Measurements from ENCODE around the gene ZNF69. TPM values are rescaled to one million over a fixed set of nuclear protein-coding genes. Genes with fewer than 3 reads are reported as not detected.

The ZNF69 gene
- total and polyA plus RNA-seq, 2 of the 4 experiments (the other 2 are of a cell fraction), result 2.7 to 12.0 TPM

DNA sequence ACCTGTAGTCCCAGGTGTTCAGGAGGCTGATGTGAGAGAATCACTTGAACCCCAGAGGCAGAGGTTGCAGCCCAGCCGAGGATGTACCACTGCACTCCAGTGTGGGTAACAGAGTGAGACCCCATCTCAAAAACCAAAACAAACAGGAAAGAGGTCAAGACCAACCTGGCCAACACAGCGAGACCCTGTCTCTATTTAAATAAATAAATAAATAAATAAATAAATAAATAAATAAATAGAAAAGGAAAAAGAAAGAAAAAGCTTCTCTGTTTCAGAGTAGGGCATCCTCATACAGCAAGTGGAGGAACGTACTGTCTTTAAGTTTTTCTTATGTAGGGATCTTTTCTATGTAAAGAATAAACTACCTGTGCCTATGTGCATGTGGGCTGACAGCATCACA lies 39.6 kb downstream of the ZNF69 start:
- no CpG with 5 or more reads among the region's 3 CpGs for WGBS, 2 experiments (ENCODE audit: extremely low coverage in 2 of 2, insufficient read length in 1 of 2)
- no peaks in the 10 kb centered on the region for H3K9me1 ChIP-seq (ENCODE audit: insufficient read depth, low read length)
- no peak overlapping the region for H4K91ac ChIP-seq (ENCODE audit: insufficient read depth, low read depth, low read length)
- H3K9ac ChIP-seq (ENCODE audit: low read depth, low read length), result no peak overlapping the region
- H4K20me1 ChIP-seq (ENCODE audit: insufficient read depth, low read length), result peaks cover 3% of the 10 kb centered on the region
- H3K4me3 ChIP-seq (ENCODE audit: insufficient read depth, low read depth, low read length), result no peak overlapping the region
- dilution Hi-C loops (cut with HindIII; ENCODE audit: low sequenced_read_pairs, unreplicated experiment), result no loop called here
- TF ChIP-seq SMC3 (IDR thresholded peaks at IDR 0.05; ENCODE audit: low read depth, low read length), result no peak
- no peak for TF ChIP-seq BHLHE40 (IDR thresholded peaks at IDR 0.05; ENCODE audit: low read depth, low read length)
- no peak for TF ChIP-seq CEBPB (IDR thresholded peaks at IDR 0.05; ENCODE audit: low read depth, low read length)
- no peak for TF ChIP-seq RAD21 (IDR thresholded peaks at IDR 0.05; ENCODE audit: low read length)
- TF ChIP-seq MAZ (IDR thresholded peaks at IDR 0.05; ENCODE audit: borderline replicate concordance, low read depth, low read length), result no peak
- no peak for TF ChIP-seq FOS (IDR thresholded peaks at IDR 0.05; ENCODE audit: low read depth, low read length)
- no peak for TF ChIP-seq RCOR1 (IDR thresholded peaks at IDR 0.05; ENCODE audit: insufficient replicate concordance, low read length)
- TF ChIP-seq, protein P1, sequence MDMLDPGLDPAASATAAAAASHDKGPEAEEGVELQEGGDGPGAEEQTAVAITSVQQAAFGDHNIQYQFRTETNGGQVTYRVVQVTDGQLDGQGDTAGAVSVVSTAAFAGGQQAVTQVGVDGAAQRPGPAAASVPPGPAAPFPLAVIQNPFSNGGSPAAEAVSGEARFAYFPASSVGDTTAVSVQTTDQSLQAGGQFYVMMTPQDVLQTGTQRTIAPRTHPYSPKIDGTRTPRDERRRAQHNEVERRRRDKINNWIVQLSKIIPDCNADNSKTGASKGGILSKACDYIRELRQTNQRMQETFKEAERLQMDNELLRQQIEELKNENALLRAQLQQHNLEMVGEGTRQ (IDR thresholded peaks at IDR 0.05; ENCODE audit: low read depth, low read length), result no peak
- TF ChIP-seq MXI1 (IDR thresholded peaks at IDR 0.05; ENCODE audit: borderline replicate concordance, low read depth, low read length), result no peak
- TF ChIP-seq, protein P2, sequence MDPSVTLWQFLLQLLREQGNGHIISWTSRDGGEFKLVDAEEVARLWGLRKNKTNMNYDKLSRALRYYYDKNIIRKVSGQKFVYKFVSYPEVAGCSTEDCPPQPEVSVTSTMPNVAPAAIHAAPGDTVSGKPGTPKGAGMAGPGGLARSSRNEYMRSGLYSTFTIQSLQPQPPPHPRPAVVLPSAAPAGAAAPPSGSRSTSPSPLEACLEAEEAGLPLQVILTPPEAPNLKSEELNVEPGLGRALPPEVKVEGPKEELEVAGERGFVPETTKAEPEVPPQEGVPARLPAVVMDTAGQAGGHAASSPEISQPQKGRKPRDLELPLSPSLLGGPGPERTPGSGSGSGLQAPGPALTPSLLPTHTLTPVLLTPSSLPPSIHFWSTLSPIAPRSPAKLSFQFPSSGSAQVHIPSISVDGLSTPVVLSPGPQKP (IDR thresholded peaks at IDR 0.05; ENCODE audit: borderline replicate concordance, low read depth, low read length), result no peak
- no peak for TF ChIP-seq POLR2A (IDR thresholded peaks at IDR 0.05; ENCODE audit: low read depth, low read length)
- TF ChIP-seq MAFK (IDR thresholded peaks at IDR 0.05; ENCODE audit: low read depth, low read length), result no peak
- no peak for TF ChIP-seq NFE2L2 (IDR thresholded peaks at IDR 0.05; ENCODE audit: low read depth, low read length)
- no peak overlapping the region for H2AFZ ChIP-seq (replicated peaks; ENCODE audit: low read length, poor library complexity)
- H3K18ac ChIP-seq (ENCODE audit: low read depth, low read length), result no peak overlapping the region
- no peak overlapping the region for H2BK5ac ChIP-seq (ENCODE audit: low read depth, low read length, poor library complexity, severe bottlenecking)
- no peak for DNase-seq
- no peak overlapping the region for H2AK9ac ChIP-seq (replicated peaks; ENCODE audit: low read depth, low read length, poor library complexity)
- H3K56ac ChIP-seq (ENCODE audit: extremely low read depth, insufficient read depth, low read length), result no peak overlapping the region
- no peak overlapping the region for H3K27ac ChIP-seq (ENCODE audit: insufficient read depth, low read length)
- H3K9me3 ChIP-seq (ENCODE audit: control insufficient read depth, insufficient read depth, low read length), result no peaks in the 10 kb centered on the region
- H2BK20ac ChIP-seq (ENCODE audit: low read depth, low read length), result no peak overlapping the region
- H3K4me1 ChIP-seq (ENCODE audit: control insufficient read depth, insufficient read depth, low read length), result peaks cover 4% of the 10 kb centered on the region; the same call in 1 of the 2 replicates
- no peaks in the 10 kb centered on the region for H3K27me3 ChIP-seq (ENCODE audit: control insufficient read depth, insufficient read depth, low read length)
- no peak for ATAC-seq (ENCODE audit: low read depth)
- H3K36me3 ChIP-seq (ENCODE audit: control insufficient read depth, insufficient read depth, low read length), result no peaks in the 10 kb centered on the region
- no peak overlapping the region for H3K4me2 ChIP-seq (ENCODE audit: low read depth, low read length)
- peaks cover 3 to 22% of the 10 kb centered on the region in 2 experiments; a peak in 3 of 4 replicates for H3K79me1 ChIP-seq (ENCODE audit: low read depth in 1 of 2, low read length in 2 of 2)
- no peak overlapping the region for H2AK5ac ChIP-seq (ENCODE audit: low read depth, low read length)
- intact Hi-C loops (cut with micrococcal nuclease), result loop anchor here (10.0 kb wide), 1 partner anchor 128 kb away; the partner anchor contains the start of gene ZNF878
- CTCF ChIA-PET, result no interaction called here
- in situ Hi-C loops (cut with MboI; ENCODE audit: low sequenced_read_pairs), result no loop called here
- H2BK15ac ChIP-seq (ENCODE audit: low read depth, low read length), result no peak overlapping the region
- H2BK120ac ChIP-seq (ENCODE audit: low read depth, low read length), result no peak overlapping the region
- H3K23ac ChIP-seq (ENCODE audit: low read depth, low read length), result no peak overlapping the region
- no TSS peak for BruUV-seq (replicated peaks)
- no peak overlapping the region for H4K5ac ChIP-seq (ENCODE audit: low read depth, low read length)
- POLR2A ChIA-PET (ENCODE audit: unreplicated experiment), result no interaction called here
- no peak overlapping the region for H3K4ac ChIP-seq (ENCODE audit: low read depth, low read length)
- H4K8ac ChIP-seq (ENCODE audit: low read depth in 2 of 2, low read length in 2 of 2), result no peak overlapping the region
- H3K14ac ChIP-seq (replicated peaks; ENCODE audit: low read depth, low read length), result no peak overlapping the region
